ENCODE data around the gene DHRS3.

DNA sequence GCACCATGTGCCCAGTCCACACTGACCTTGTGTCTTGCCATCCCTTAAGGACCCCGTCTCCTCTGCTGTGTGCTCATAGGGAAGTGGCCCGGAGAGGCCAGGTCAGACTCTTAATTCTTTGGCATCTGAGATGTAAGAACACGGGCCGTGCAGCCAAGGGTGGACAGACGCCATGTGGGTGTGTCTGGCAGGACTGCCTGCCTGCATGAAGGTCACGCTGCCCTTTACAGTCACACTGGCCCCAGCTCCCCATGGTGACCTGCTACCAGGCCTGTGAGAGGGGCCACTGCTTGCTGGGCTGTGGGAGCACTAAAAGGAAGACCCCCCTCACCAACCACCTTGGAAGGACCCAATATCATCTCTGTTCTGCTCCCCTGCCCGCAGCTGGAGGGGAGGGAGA is 17.7 kb downstream of the DHRS3 start:
- TF ChIP-seq, protein P1, sequence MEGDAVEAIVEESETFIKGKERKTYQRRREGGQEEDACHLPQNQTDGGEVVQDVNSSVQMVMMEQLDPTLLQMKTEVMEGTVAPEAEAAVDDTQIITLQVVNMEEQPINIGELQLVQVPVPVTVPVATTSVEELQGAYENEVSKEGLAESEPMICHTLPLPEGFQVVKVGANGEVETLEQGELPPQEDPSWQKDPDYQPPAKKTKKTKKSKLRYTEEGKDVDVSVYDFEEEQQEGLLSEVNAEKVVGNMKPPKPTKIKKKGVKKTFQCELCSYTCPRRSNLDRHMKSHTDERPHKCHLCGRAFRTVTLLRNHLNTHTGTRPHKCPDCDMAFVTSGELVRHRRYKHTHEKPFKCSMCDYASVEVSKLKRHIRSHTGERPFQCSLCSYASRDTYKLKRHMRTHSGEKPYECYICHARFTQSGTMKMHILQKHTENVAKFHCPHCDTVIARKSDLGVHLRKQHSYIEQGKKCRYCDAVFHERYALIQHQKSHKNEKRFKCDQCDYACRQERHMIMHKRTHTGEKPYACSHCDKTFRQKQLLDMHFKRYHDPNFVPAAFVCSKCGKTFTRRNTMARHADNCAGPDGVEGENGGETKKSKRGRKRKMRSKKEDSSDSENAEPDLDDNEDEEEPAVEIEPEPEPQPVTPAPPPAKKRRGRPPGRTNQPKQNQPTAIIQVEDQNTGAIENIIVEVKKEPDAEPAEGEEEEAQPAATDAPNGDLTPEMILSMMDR (conservative IDR thresholded peaks at IDR 0.05 in 1 of 2, IDR thresholded peaks at IDR 0.05 in 1 of 2; ENCODE audit: extremely low read depth in 1 of 2, insufficient read depth in 1 of 2, low read depth in 1 of 2, low read length in 2 of 2), result no peak
- TF ChIP-seq EZH2 (IDR thresholded peaks at IDR 0.05; ENCODE audit: borderline replicate concordance, low read length), result no peak
